HepG2 (cell line): ENCODE measurements around the gene MDP1. TPM values are rescaled to one million over a fixed set of nuclear protein-coding genes. Genes with fewer than 3 reads are reported as not detected.

ENCODE experiments used
- DMAP1 ChIP-seq: IDR thresholded peaks from 2 replicates; pipeline ENCODE4 v1.6.1; 2016
- NR3C1 ChIP-seq: sonication (generic); formaldehyde crosslinking; IDR thresholded peaks from 2 replicates; pipeline ENCODE4 v1.4.0; 2020; ENCODE audit warnings: missing genetic modification reagents
- ONECUT2 ChIP-seq: sonication (generic); formaldehyde crosslinking; IDR thresholded peaks from 2 replicates; pipeline ENCODE4 v1.4.0; 2020; ENCODE audit warnings: missing genetic modification reagents
- PPARG ChIP-seq: conservative IDR thresholded peaks from 2 replicates; pipeline ENCODE4 v1.6.1; 2016; ENCODE audit warnings: missing biosample characterization, missing genetic modification reagents
- PTBP1 ChIP-seq: fragments of 200-400 bp; formaldehyde crosslinking; IDR thresholded peaks from 2 replicates; pipeline ENCODE4 v1.6.1; 2018; ENCODE audit warnings: low read length, low read depth; ENCODE audit not compliant: poor library complexity, severe bottlenecking
- RFX5 ChIP-seq: IDR thresholded peaks from 2 replicates; pipeline ENCODE4 v1.6.1; 2011; ENCODE audit warnings: low read depth, low read length, improper control_type of control experiment
- SCMH1 ChIP-seq: sonication (generic); formaldehyde crosslinking; IDR thresholded peaks from 2 replicates; pipeline ENCODE4 v1.9.0; 2021; ENCODE audit warnings: missing genetic modification reagents, mild to moderate bottlenecking, borderline replicate concordance
- SIX1 ChIP-seq: sonication (generic); formaldehyde crosslinking; IDR thresholded peaks from 2 replicates; pipeline ENCODE4 v1.4.0; 2020; ENCODE audit warnings: missing genetic modification reagents, borderline replicate concordance
- SP4 ChIP-seq: sonication (generic); formaldehyde crosslinking; IDR thresholded peaks from 2 replicates; pipeline ENCODE4 v1.8.1; 2023; ENCODE audit warnings: mild to moderate bottlenecking, missing genetic modification reagents
- SRSF1 ChIP-seq: fragments of 200-400 bp; formaldehyde crosslinking; optimal IDR thresholded peaks from 2 replicates; pipeline ENCODE3; 2017; ENCODE audit warnings: mild to moderate bottlenecking, low read depth, low read length, moderate library complexity
- ZBTB20 ChIP-seq: sonication (generic); formaldehyde crosslinking; IDR thresholded peaks from 2 replicates; pipeline ENCODE4 v1.8.1; 2023; ENCODE audit warnings: missing genetic modification reagents, low read depth, mild to moderate bottlenecking, borderline replicate concordance
- ZFP37 ChIP-seq: sonication (generic); formaldehyde crosslinking; IDR thresholded peaks from 2 replicates; pipeline ENCODE4 v1.4.0; 2020; ENCODE audit warnings: missing genetic modification reagents, borderline replicate concordance
- ZNF264 ChIP-seq: sonication (generic); formaldehyde crosslinking; IDR thresholded peaks from 2 replicates; pipeline ENCODE4 v1.4.0; 2020; ENCODE audit warnings: missing genetic modification reagents
- ZNF589 ChIP-seq: sonication (generic); formaldehyde crosslinking; conservative IDR thresholded peaks from 2 replicates; pipeline ENCODE4 v1.8.0; 2022; ENCODE audit warnings: mild to moderate bottlenecking, moderate library complexity, missing genetic modification reagents
- polyA plus RNA-seq, 8 experiments: library from polyadenylated mRNA; depleted of rRNA in 3 of 8; stranded (reverse) in 7 of 8; unstranded in 1 of 8; fragments of >200 nt; fragmentation: Illumina TruSeq in 4 of 8; extraction: Trizol in 4 of 8; gene quantifications; 2 replicates each; pipeline versions ENCODE4 v1.2.1 to v1.2.3, GENCODE V29; 2011 to 2016; ENCODE audit warnings: low read depth in 4 of 8, missing spikeins in 1 of 8, mixed read lengths in 1 of 8; ENCODE audit not compliant: insufficient read depth in 1 of 8
- total RNA-seq, 5 experiments: library from RNA; depleted of rRNA; stranded (reverse); fragments of >200 nt; fragmentation: Illumina TruSeq; extraction: Trizol; gene quantifications; 2 replicates each; pipeline ENCODE4 v1.2.3, GENCODE V29; 2016; ENCODE audit warnings: low read depth in 1 of 5
- TF ChIP-seq, protein P1 (sequence below): sonication (generic); formaldehyde crosslinking; IDR thresholded peaks from 2 replicates; pipeline ENCODE4 v1.8.0; 2022; ENCODE audit warnings: low read depth, missing genetic modification reagents
- TF ChIP-seq, protein P2 (sequence below): sonication (generic); formaldehyde crosslinking; IDR thresholded peaks from 2 replicates; pipeline ENCODE4 v1.4.0; 2020; ENCODE audit warnings: missing genetic modification reagents, borderline replicate concordance
- TF ChIP-seq, protein P3 (sequence below): sonication (generic); formaldehyde crosslinking; IDR thresholded peaks from 2 replicates; pipeline ENCODE4 v1.9.0; 2021; ENCODE audit warnings: missing genetic modification reagents, borderline replicate concordance
- TF ChIP-seq, protein P4 (sequence below): sonication (generic); formaldehyde crosslinking; IDR thresholded peaks from 2 replicates; pipeline ENCODE4 v1.8.1; 2023; ENCODE audit warnings: mild to moderate bottlenecking, missing genetic modification reagents, borderline replicate concordance

MDP1 gene
- total and polyA plus RNA-seq, 2 of the 13 experiments (the other 11 are each of a cell fraction or from before 2014, with no cell fraction given), result 44.1 to 48.7 TPM

DNA sequence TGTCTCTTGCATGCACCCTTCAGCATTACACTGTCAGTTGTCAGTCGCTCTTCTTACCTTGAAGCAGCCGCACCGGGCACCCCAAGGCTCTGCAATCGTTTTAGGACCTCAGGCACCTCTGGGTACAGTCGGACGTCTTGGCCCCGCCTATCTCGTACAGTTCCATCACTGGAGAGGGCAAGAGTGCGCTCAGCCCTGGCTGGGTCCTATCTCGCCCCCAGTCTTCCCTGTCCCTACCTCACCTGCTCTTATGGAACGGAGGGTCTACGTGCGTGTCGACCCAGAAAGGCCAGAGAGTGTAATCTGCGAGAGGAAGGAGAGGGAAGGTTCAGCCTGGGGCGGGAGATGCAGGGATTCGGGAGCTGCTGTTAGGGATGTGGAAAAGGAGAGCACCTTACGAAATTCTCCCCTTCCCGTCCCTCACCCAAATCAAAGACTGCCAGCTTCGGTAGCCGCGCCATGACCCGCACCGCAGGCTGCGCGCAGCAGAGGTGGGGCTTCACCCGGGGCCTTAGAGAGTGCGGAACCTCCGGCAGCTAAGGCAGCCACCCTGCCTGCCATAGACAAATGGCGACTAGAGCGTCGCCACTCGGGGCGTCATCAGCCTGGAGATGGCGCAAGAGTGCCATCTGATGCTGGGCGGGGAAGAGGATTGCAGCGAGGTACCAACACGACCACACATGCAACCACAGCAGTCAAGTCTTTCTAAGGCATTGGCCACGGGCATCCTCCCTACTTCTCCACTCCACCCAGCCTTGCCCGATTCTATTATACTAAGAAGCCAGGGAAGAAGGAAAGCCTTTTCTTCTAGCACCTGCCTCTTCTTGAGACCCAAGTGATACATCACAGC lies at the start of gene MDP1 (continued):
- TF ChIP-seq, protein P1, sequence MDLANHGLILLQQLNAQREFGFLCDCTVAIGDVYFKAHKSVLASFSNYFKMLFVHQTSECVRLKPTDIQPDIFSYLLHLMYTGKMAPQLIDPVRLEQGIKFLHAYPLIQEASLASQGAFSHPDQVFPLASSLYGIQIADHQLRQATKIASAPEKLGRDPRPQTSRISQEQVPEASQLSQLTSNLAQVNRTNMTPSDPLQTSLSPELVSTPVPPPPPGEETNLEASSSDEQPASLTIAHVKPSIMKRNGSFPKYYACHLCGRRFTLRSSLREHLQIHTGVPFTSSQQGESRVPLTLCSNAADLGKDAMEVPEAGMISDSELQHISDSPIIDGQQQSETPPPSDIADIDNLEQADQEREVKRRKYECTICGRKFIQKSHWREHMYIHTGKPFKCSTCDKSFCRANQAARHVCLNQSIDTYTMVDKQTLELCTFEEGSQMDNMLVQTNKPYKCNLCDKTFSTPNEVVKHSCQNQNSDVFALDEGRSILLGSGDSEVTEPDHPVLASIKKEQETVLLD (CRISPR knock-in tag), result peak; percentile 26; the same call in 1 of the 2 replicates
- TF ChIP-seq NR3C1 (CRISPR knock-in tag) (peak; percentile 77; the same call in 1 of the 2 replicates), ONECUT2 (CRISPR knock-in tag) (peak; percentile 31; the same call in 1 of the 2 replicates), ZNF264 (peak; percentile 90), PPARG (CRISPR knock-in tag) (peak; percentile 86), ZBTB20 (CRISPR knock-in tag) (peak; percentile 93), SP4 (peak; percentile 86), SCMH1 (CRISPR knock-in tag) (no peak), ZNF589 (CRISPR knock-in tag) (peak; percentile 98), RFX5 (peak; percentile 70; the same call in 1 of the 2 replicates), SRSF1 (peak; percentile 99), ZFP37 (CRISPR knock-in tag) (peak; percentile 99), SIX1 (CRISPR knock-in tag) (peak; percentile 79), DMAP1 (CRISPR knock-in tag) (peak; percentile 98), PTBP1 (peak; percentile 99)
- TF ChIP-seq, protein P2, sequence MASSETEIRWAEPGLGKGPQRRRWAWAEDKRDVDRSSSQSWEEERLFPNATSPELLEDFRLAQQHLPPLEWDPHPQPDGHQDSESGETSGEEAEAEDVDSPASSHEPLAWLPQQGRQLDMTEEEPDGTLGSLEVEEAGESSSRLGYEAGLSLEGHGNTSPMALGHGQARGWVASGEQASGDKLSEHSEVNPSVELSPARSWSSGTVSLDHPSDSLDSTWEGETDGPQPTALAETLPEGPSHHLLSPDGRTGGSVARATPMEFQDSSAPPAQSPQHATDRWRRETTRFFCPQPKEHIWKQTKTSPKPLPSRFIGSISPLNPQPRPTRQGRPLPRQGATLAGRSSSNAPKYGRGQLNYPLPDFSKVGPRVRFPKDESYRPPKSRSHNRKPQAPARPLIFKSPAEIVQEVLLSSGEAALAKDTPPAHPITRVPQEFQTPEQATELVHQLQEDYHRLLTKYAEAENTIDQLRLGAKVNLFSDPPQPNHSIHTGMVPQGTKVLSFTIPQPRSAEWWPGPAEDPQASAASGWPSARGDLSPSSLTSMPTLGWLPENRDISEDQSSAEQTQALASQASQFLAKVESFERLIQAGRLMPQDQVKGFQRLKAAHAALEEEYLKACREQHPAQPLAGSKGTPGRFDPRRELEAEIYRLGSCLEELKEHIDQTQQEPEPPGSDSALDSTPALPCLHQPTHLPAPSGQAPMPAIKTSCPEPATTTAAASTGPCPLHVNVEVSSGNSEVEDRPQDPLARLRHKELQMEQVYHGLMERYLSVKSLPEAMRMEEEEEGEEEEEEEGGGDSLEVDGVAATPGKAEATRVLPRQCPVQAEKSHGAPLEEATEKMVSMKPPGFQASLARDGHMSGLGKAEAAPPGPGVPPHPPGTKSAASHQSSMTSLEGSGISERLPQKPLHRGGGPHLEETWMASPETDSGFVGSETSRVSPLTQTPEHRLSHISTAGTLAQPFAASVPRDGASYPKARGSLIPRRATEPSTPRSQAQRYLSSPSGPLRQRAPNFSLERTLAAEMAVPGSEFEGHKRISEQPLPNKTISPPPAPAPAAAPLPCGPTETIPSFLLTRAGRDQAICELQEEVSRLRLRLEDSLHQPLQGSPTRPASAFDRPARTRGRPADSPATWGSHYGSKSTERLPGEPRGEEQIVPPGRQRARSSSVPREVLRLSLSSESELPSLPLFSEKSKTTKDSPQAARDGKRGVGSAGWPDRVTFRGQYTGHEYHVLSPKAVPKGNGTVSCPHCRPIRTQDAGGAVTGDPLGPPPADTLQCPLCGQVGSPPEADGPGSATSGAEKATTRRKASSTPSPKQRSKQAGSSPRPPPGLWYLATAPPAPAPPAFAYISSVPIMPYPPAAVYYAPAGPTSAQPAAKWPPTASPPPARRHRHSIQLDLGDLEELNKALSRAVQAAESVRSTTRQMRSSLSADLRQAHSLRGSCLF, result no peak
- TF ChIP-seq, protein P3, sequence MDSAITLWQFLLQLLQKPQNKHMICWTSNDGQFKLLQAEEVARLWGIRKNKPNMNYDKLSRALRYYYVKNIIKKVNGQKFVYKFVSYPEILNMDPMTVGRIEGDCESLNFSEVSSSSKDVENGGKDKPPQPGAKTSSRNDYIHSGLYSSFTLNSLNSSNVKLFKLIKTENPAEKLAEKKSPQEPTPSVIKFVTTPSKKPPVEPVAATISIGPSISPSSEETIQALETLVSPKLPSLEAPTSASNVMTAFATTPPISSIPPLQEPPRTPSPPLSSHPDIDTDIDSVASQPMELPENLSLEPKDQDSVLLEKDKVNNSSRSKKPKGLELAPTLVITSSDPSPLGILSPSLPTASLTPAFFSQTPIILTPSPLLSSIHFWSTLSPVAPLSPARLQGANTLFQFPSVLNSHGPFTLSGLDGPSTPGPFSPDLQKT, result no peak
- TF ChIP-seq, protein P4, sequence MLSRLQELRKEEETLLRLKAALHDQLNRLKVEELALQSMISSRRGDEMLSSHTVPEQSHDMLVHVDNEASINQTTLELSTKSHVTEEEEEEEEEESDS, result peak; percentile 96; the same call in 1 of the 2 replicates
